HG02981 (cell line): Measurements from ENCODE around the gene GPR157.
"Not testable (repeated sequence)": the region's sequence is repeated elsewhere in the genome, so short reads cannot be mapped to it uniquely, and the experiment has no call there.

Experiments used
- ATAC-seq: cut with Tn5 transposase; IDR thresholded peaks from one replicate; pipeline ENCODE4 v1.9.1; 2021; ENCODE audit warnings: mild to moderate bottlenecking, moderate library complexity; ENCODE audit not compliant: unreplicated experiment

The GPR157 gene

GRCh38 chr1:9149151-9149550 is 20.2 kb upstream of the GPR157 start:
- ATAC-seq: no peak

GRCh38 chr1:9146156-9146555 is 17.3 kb upstream of the GPR157 start:
- no peak for ATAC-seq

- no peak for ATAC-seq
Measured at GRCh38 chr1:9145714-9146113, 16.8 kb upstream of the GPR157 start.

- no peak for ATAC-seq
Measured at GRCh38 chr1:9145021-9145668, 16.2 kb upstream of the GPR157 start.

- not testable (repeated sequence) for ATAC-seq
Measured at GRCh38 chr1:9144494-9144893, 15.6 kb upstream of the GPR157 start.

GRCh38 chr1:9143250-9143649 is 14.3 kb upstream of the GPR157 start:
- ATAC-seq: no peak

GRCh38 chr1:9139930-9140329 is 11.0 kb upstream of the GPR157 start:
- no peak for ATAC-seq

GRCh38 chr1:9136932-9137331 is 8.0 kb upstream of the GPR157 start:
- no peak for ATAC-seq

- ATAC-seq: no peak
Measured at GRCh38 chr1:9135073-9135836, 6.4 kb upstream of the GPR157 start.

DNA sequence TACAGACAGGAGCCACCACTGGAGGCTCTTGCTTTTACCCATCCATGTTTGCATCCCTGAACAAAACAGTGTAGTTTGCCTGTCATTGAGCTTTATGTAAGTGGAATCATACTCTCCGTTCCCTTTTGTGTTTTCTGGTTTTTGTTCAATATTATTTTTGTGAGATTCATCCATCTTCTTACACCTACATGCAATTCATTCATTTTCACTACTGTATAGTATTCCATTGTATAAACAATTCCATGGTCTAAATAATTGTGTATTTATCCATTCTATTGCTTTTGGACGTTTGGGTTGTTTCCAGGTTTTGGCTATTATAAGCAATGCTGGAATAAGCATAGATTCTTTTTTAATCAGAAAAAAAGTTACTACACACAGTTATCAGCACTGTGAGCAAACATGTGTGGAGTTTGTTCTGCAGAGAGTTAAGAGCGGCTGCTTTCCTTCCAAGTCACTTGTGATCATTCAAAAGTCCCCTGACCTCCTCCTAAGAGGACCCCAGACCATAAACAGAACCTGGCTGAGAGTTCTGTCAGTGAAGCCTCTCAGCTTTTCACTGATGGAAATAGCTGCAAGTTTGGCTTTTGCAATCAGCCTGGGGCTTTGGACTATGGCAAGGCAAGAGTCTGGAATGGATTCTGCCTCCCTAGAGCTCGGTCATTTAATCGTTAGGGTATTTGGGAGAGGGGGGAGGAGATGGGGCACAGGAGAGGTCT is 5.1 kb upstream of the GPR157 start:
- ATAC-seq: no peak

DNA sequence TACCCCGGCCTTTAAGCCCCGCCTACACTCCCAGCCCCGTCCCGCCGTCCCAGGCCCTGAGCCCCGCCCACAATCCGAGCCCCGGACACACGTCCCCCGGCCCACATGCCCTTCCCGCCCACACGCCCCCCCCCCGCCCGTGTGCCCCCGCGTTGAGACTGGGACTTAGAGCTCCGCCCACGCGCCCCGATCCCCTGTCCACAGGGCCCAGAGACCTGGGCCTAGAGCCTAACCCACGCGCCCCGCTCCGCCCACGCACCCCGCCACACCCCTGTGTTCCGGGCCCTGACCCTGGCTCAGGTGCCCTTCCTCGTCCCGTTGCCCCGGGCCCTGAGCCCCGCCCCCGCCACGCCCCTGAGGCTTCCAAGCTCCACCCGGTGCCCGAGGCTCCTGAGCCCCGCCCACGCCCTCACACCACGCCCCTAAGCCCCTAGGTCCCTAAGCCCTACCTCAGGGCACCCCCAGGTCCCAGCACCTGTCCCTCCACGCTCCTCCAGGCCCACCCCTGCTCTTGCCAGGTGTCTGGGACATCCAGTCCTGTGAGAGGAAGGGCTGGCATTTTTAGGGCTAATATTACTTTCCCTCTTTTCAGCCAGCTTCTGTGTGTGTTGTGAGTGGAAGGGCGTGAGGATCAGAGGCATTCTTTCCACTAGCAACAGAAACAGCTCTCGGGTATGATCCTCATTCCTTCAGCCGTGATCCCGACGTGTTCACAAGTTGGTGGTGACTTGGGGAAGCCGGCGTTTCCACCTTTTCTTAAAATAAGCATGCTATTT is 552 bp upstream of the GPR157 start:
- peak; percentile 55 for ATAC-seq

GRCh38 chr1:9128166-9128519 is 759 bp downstream of the GPR157 start:
- no peak for ATAC-seq

GRCh38 chr1:9127395-9128165 is 1.3 kb downstream of the GPR157 start:
- ATAC-seq: no peak

GRCh38 chr1:9126511-9126910 is 2.4 kb downstream of the GPR157 start:
- ATAC-seq: no peak

GRCh38 chr1:9125847-9126246 is 3.1 kb downstream of the GPR157 start:
- ATAC-seq: not testable (repeated sequence)

DNA sequence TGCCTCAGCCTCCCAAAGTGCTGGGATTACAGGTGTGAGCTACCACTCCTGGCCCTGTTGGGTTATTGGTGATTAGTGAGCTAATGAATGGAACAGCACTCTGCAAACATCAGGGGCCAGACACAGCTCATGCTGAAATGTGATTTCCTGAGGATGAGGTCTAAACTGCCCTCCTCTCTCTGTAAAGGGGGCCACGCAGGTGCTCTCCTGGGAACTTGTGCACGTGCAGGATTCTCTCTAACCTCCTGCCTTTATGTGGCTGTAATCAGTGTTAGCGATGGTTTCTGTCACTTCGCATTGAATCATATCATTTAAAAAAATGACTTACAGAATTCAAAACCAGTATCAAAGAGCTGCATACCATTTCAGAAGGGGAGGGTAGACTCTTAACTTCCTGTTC is 3.6 kb downstream of the GPR157 start:
- no peak for ATAC-seq

DNA sequence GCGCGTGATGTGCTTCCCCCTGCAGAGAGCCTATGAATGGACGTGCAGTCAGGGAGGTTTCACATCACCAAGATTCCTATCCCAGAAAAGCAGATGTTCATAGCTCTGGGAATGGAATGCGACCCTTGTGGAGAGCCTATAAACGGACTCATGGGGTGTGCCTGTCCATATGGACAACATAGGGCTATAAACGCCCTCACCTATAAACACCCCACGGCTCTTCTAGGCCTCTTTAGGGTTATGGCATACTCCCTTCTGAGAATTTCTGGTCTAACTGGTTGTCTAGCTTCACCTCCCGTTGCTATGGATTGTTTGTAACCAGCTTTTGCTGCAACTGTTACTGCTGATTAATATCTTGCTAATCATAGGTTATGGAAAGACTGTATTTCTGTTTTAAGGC is 4.5 kb downstream of the GPR157 start:
- not testable (repeated sequence) for ATAC-seq

GRCh38 chr1:9123665-9124064 is 5.2 kb downstream of the GPR157 start:
- ATAC-seq: not testable (repeated sequence)

GRCh38 chr1:9121496-9122409 is 7.1 kb downstream of the GPR157 start:
- ATAC-seq: peak; percentile 50
